ENCODE measurements around the gene BSDC1.

The BSDC1 gene

DNA sequence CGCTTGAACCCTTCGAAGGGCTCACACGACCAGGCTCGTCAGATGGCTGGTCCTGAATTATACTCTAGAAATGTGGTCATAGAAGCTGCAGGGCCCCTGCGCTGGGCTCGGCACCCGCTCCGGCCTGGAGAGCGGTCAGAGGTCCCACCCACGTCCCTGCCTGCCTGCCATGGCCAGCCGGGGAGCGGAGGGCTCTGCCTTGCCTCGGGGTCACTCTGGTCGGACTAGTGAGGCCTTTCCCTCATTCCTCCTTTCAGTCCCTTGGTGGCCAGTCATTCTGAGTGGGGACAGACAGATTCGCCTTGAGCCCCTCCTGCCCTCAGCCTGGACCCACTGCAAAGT is 57.7 kb downstream of the BSDC1 start:
- no peak for DNase-seq (ENCODE audit: low read depth)

- peak; percentile 82 for DNase-seq (ENCODE audit: low read depth)
Measured at GRCh38 chr1:32335790-32336590, 58.3 kb downstream of the BSDC1 start, which contains the start of gene MARCKSL1. Gene MARCKSL1, minus strand, starts transcription at chr1:32336233. Its CDS starts 200 bp downstream, at chr1:32336033.

GRCh38 chr1:32335535-32335789 is 58.8 kb downstream of the BSDC1 start:
- DNase-seq (ENCODE audit: low read depth): no peak

DNA sequence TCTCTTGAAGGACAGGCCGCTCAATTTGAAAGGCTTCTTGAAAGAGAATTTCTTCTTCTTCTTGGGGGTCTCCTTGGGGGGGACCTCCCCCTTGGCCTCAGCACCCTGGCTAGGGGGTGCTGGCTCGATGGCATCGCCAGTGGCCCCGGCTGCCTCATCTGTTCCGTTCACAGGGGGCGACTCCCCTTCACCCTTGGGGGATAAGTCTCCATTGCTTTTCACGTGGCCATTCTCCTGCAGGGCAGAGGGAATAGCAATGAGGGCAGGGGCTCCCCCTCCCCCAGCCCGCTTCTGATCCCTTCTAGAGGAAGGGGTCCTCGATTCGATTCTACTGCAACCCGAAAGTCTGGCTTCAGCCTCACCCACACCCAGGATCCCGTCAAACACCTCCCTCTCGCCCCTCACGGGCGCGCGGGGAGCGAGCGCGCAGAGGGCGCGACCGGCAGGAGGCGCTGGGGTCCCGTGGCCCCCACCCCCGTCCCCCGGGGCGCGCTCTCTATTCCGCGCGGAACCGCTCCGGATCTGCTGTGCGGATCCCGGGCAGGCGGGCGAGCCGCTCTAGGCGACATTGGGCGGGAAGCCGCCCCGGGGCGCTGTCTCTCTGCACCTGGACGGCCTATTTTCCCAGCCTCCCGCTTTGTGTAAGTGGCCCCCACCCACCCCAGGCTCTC is 59.2 kb downstream of the BSDC1 start:
- DNase-seq (ENCODE audit: low read depth): peak; percentile 65

- no peak for DNase-seq (ENCODE audit: low read depth)
Measured at GRCh38 chr1:32334274-32334861, 59.9 kb downstream of the BSDC1 start.

DNA sequence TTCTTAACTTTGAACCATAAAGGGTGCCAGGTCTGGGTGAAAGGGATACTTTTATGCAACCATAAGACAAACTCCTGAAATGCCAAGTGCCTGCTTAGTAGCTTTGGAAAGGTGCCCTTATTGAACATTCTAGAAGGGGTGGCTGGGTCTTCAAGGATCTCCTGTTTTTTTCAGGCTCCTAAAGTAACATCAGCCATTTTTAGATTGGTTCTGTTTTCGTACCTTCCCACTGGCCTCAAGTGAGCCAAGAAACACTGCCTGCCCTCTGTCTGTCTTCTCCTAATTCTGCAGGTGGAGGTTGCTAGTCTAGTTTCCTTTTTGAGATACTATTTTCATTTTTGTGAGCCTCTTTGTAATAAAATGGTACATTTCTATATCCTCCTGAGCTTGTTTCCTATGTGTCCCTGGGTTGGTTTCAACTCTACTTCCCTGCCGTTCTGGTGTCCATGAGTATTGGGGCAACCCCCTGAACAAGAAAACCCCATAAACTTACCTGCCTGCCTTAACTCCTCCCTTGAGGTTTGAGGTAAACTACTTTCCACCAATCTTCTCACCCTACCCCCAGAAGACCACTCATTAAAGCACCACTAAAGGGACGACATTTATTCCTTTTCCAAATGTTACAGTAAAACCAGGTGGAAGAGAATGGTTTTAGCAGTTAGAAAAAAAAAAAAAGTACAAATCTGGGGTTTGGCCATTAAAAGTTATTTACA is 60.8 kb downstream of the BSDC1 start:
- no peak for DNase-seq (ENCODE audit: low read depth)

- DNase-seq (ENCODE audit: low read depth): no peak
Measured at GRCh38 chr1:32332290-32333079, 61.8 kb downstream of the BSDC1 start.

GRCh38 chr1:32331549-32331948 is 62.7 kb downstream of the BSDC1 start:
- no peak for DNase-seq (ENCODE audit: low read depth)

DNA sequence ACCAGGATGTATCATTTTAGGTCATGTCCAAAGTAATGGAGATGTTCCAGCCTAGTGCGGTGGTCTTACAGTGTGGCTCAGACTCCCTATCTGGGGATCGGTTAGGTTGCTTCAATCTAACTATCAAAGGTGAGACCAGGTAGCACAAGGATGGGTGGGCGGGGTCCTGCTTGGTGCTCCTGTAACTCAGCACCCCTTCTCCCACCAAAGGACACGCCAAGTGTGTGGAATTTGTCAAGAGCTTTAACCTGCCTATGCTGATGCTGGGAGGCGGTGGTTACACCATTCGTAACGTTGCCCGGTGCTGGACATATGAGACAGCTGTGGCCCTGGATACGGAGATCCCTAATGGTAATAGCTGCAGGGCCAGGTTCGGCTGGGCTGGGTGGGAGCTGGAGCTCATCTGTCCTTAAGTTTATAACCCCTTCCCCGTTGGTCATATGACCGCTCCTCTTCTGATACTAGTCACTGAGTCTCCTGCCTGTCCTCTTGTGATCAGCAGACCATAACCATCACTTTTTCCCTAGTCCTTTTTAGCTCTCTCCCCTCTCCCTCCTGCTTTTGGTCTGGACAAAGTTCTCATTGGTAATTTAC is 63.6 kb downstream of the BSDC1 start:
- no peak for DNase-seq (ENCODE audit: low read depth)

GRCh38 chr1:32329931-32330466 is 64.2 kb downstream of the BSDC1 start:
- no peak for DNase-seq (ENCODE audit: low read depth)

DNA sequence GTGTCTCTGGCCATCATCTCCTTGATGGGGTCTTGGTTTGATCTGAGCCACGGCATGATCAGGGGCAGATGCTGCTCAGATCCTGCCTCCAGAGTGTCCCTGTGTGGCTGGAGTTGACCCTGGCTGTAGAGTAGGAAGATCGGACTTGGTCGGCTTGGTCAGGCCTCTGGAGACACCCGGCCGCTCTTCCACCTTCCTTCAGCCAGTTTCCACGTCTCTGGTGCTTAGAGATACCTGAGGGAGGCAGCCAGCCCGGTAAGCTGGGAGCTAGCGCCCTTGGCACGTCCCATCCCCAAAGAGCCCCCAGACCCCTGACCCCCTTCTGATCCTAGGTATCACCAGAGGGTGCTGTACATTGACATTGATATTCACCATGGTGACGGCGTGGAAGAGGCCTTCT is 67.0 kb downstream of the BSDC1 start:
- no peak for DNase-seq (ENCODE audit: low read depth)

- no peak for DNase-seq (ENCODE audit: low read depth)
Measured at GRCh38 chr1:32321712-32322291, 72.4 kb downstream of the BSDC1 start.

DNA sequence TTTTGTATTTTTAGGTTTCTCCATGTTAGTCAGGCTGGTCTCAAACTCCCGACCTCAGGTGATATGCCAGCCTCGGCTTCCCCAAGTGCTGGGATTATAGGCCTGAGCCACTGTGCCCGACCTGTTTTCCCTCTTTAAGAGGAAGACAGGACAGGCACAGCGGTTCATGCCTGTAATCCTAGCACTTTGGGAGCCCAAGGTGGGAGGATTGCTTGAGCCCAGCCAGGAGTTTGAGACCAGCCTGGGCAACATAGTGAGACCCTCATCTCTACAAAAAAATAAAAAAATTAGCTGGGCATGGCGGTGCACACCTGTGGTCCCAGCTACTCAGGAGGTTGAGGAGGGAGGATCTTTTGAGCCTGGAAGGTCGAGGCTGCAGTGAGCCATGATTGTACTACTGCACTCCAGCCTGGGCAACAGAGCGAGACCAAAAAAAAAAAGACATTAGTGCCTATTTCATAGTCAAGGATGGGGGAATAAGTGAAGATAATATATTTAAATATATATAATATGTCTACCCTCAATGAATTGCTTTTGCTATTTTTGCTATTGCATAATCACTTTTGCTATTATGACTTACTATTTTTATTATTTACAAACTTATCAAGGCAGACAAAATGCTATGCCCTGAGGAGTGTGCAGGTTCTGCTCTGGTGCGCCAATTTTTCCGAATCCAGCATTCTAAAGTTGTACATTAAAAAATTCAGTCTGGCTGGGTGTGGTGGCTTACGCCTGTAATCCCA is 75.9 kb downstream of the BSDC1 start:
- no peak for DNase-seq (ENCODE audit: low read depth)

DNA sequence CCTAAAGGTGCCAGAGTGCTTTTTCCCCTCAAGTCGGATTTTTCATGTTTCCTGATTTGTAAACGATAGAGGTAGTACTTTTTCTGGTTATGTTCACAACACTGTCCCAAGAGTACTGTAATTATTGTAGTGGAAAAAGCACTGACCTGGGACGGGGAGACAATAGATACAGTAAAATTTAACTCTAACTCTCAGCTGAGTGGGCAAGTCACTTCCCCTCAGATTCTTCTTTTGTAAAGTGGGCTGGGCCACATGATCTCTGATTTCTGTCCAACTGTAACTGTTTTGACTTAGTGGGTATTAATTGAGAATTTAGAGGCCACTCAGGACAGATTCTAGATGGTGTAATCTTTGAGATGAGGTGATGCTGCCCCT is 77.4 kb downstream of the BSDC1 start:
- no peak for DNase-seq (ENCODE audit: low read depth)

All from stimulated activated CD4-positive, alpha-beta T cell treated with anti-CD3 and anti-CD28 coated beads, Interleukin-2, amount 100 ng/mL, for 4 hours (primary cell).